Heart left ventricle (tissue), 16 donors: ENCODE results near the gene WDR18. TPM values are rescaled to one million over a fixed set of nuclear protein-coding genes. Genes with fewer than 3 reads are reported as not detected.

Experiments used
- ATAC-seq, 4 donors: fragments of 200-7000 bp; cut with Tn5 transposase; one replicate each; pipeline ENCODE4 v1.9.1; 2020 to 2022; ENCODE audit warnings: moderate library complexity in 4 of 4, mild to moderate bottlenecking in 3 of 4, moderate number of reproducible peaks in 1 of 4
- DNase-seq, 5 donors: peaks; one replicate each; pipeline ENCODE4 v3.0.0-alpha.2; 2020
- H3K27ac ChIP-seq, 12 donors: fragments of 200-600 bp; sonication (generic) in 4 of 12; one replicate each; pipeline versions ENCODE4 v1.5.0 to v1.8.0; 2016 to 2022; ENCODE audit warnings: mild to moderate bottlenecking in 2 of 12
- H3K27me3 ChIP-seq, 9 donors: fragments of 200-600 bp; sonication (generic) in 2 of 9; one replicate each; pipeline versions ENCODE4 v1.5.1 to v1.8.0; 2016 to 2022; ENCODE audit warnings: mild to moderate bottlenecking in 3 of 9
- H3K36me3 ChIP-seq, 9 donors: fragments of 200-600 bp; sonication (generic) in 2 of 9; one replicate each; pipeline versions ENCODE4 v1.5.0 to v1.8.0; 2018 to 2022; ENCODE audit warnings: mild to moderate bottlenecking in 2 of 9
- H3K4me1 ChIP-seq, 12 donors: fragments of 200-600 bp; sonication (generic) in 4 of 12; one replicate each; pipeline versions ENCODE4 v1.5.0 to v1.8.0; 2016 to 2022; ENCODE audit warnings: mild to moderate bottlenecking in 3 of 12
- H3K4me3 ChIP-seq, 12 donors: fragments of 200-600 bp; sonication (generic) in 4 of 12; one replicate each; pipeline versions ENCODE4 v1.5.0 to v1.8.0; 2017 to 2022; ENCODE audit warnings: mild to moderate bottlenecking in 9 of 12, moderate library complexity in 4 of 12
- H3K9me3 ChIP-seq, 12 donors: fragments of 200-600 bp; sonication (generic) in 4 of 12; one replicate each; pipeline versions ENCODE4 v1.5.0 to v1.8.0; 2016 to 2022; ENCODE audit warnings: mild to moderate bottlenecking in 1 of 12
- POLR2A ChIP-seq, 2 donors: fragments of 450-650 bp; IDR thresholded peaks; one replicate each; pipeline ENCODE4 v1.6.1; 2017; ENCODE audit warnings: antibody characterized with exemption in 2 of 2, mild to moderate bottlenecking in 2 of 2, moderate library complexity in 2 of 2
- WGBS, 4 donors: extraction: QIAGEN DNeasy Blood & Tissue Kit in 2 of 4; methylation state at CpG; one replicate each; pipeline versions ENCODE4 v1.1.5 to v1.1.7; 2013 to 2018; 5-methylcytosine and 5-hydroxymethylcytosine counted together
- intact Hi-C, 10 donors: fragments of 100-400 bp; cut with DNase I; formaldehyde crosslinking; loops; one replicate each; pipeline versions ENCODE4 v1.11.1 to v1.14.2; 2022
- polyA plus RNA-seq, 2 donors: library from polyadenylated mRNA; stranded (reverse); fragments of 200-250 nt; gene quantifications; one replicate each; pipeline ENCODE4 v1.2.3, GENCODE V29; 2013
- total RNA-seq, 9 donors: library from RNA; depleted of rRNA in 2 of 9; stranded (reverse); fragments of >200 nt in 2 of 9; fragmentation: NEBNext Ultra II Directional in 3 of 9; extraction: Animal tissue kit (Norgen Biotek cat#: 25700) in 3 of 9; gene quantifications; one replicate each; pipeline versions ENCODE4 v1.1.0 to v1.2.4, GENCODE V29; 2016 to 2023
- TF ChIP-seq, protein P1 (sequence below), 12 donors: fragments of 200-600 bp; sonication (generic) in 4 of 12; IDR thresholded peaks; one replicate each; pipeline versions ENCODE4 v1.5.0 to v1.8.0; 2018 to 2022; ENCODE audit warnings: antibody characterized with exemption in 12 of 12, mild to moderate bottlenecking in 5 of 12
- donor health status: ischemic (EF 13 %, LVEDD 7.1; RV severe dilation, severe dysfunction).
- donor health status: healthy with polysubstance abuse.
- donor health status: DM: no; HTN: yes; CAD: no.
- donor health status: DM: no; HTN: no; CAD: no.
- donor health status: ischemic (EF 25% LVEDD 6.9; RV normal size, moderate dysfunction).
- donor health status: ischemic (EF 25% LVEDD 5.7; RV mildly dilated, moderate dysfunction).
- donor health status: healthy.
- donor health status: DM: yes; HTN: yes; CAD: no.
- donor health status: ischemic (EF 35%, LVEDD 5.7; RV mildly dilated, moderate dysfunction).
- donor health status: nonischemic (EF 11% LVEDD 7.7; RV severe dilation, severe dysfunction).
- donor health status: DM: yes; HTN: yes; CAD: no.
- donor health status: PGD.
- donor health status: ischemic (EF 29% LVEDD 5.4; RV normal size, mild dysfunction).
- donor health status: nonischemic (EF 23%, LVEDD 6.1; RV moderate dilation, normal function).

WDR18 gene
- total and polyA plus RNA-seq, 11 donors, result 15.6 to 36.3 (median 19.4) TPM

DNA sequence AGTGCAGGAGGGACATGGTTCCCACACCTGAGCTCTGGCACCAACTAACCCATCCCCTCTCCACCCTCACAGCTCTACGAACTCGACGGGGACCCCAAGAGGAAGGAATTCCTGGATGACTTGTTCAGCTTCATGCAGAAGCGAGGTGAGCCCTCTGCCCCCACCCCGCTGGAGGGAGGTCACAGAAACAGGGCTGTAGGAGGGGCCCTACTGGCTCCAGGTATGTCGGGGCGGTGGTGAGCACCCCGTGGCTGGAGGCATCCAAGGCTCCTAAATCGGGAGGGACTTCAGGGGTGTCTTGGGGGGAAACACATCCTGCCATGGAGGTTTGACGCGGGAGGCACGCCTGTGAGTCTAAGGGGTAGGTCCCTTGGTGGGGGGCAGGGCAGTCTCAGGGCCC lies 24.1 kb upstream of the WDR18 start:
- intact Hi-C loops, result no loop called here
- Histone ChIP-seq H3K4me3 (no peak overlapping the region), H3K36me3 (peaks cover 0 to 23% (median 3%) of the 10 kb centered on the region in 9 donors), H3K9me3 (no peaks in the 10 kb centered on the region), H3K4me1 (peaks cover 0 to 3% (median 0%) of the 10 kb centered on the region in 12 donors), H3K27ac (no peak overlapping the region), H3K27me3 (no peaks in the 10 kb centered on the region)
- TF ChIP-seq POLR2A (IDR thresholded peaks at IDR 0.05), result no peak
- TF ChIP-seq, protein P1, sequence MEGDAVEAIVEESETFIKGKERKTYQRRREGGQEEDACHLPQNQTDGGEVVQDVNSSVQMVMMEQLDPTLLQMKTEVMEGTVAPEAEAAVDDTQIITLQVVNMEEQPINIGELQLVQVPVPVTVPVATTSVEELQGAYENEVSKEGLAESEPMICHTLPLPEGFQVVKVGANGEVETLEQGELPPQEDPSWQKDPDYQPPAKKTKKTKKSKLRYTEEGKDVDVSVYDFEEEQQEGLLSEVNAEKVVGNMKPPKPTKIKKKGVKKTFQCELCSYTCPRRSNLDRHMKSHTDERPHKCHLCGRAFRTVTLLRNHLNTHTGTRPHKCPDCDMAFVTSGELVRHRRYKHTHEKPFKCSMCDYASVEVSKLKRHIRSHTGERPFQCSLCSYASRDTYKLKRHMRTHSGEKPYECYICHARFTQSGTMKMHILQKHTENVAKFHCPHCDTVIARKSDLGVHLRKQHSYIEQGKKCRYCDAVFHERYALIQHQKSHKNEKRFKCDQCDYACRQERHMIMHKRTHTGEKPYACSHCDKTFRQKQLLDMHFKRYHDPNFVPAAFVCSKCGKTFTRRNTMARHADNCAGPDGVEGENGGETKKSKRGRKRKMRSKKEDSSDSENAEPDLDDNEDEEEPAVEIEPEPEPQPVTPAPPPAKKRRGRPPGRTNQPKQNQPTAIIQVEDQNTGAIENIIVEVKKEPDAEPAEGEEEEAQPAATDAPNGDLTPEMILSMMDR (IDR thresholded peaks at IDR 0.05), result no peak
- DNase-seq (no peak), ATAC-seq (no peak)
- WGBS, 4 donors, result 67 to 72% (median 71%) methylated on average over 12 of the region's 12 CpGs; no CpG with 5 or more reads in 1 of the 4 donors

DNA sequence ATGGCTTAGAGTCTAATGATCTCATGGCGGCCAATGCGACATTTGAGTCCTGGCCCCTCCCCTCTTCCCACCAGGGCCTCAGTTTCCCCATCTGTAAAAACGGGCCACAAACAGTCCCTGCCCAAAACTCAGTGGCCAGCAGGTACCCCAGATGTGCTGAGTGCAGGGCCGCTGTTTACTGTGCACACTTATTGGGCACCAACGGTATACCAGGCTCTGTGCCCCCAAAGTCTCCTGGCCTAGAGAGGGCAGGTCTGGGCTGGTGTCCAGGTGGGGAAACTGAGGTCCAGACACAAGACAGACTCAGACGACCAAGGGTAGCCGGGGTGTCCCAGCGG lies 23.6 kb upstream of the WDR18 start:
- H3K27me3 ChIP-seq, result no peaks in the 10 kb centered on the region
- DNase-seq (no peak), ATAC-seq (no peak)
- H3K27ac ChIP-seq, result no peak overlapping the region
- WGBS, 4 donors, result 70 to 88% (median 83%) methylated on average over 5 to 8 of the region's 8 CpGs
- H3K36me3 ChIP-seq, result peaks cover 0 to 29% (median 8%) of the 10 kb centered on the region in 9 donors
- H3K4me1 ChIP-seq, result peaks cover 0 to 3% (median 0%) of the 10 kb centered on the region in 12 donors
- intact Hi-C loops, result no loop called here
- TF ChIP-seq, protein P1 (IDR thresholded peaks at IDR 0.05), result no peak
- no peak for TF ChIP-seq POLR2A (IDR thresholded peaks at IDR 0.05)
- no peak overlapping the region for H3K4me3 ChIP-seq
- no peaks in the 10 kb centered on the region for H3K9me3 ChIP-seq

DNA sequence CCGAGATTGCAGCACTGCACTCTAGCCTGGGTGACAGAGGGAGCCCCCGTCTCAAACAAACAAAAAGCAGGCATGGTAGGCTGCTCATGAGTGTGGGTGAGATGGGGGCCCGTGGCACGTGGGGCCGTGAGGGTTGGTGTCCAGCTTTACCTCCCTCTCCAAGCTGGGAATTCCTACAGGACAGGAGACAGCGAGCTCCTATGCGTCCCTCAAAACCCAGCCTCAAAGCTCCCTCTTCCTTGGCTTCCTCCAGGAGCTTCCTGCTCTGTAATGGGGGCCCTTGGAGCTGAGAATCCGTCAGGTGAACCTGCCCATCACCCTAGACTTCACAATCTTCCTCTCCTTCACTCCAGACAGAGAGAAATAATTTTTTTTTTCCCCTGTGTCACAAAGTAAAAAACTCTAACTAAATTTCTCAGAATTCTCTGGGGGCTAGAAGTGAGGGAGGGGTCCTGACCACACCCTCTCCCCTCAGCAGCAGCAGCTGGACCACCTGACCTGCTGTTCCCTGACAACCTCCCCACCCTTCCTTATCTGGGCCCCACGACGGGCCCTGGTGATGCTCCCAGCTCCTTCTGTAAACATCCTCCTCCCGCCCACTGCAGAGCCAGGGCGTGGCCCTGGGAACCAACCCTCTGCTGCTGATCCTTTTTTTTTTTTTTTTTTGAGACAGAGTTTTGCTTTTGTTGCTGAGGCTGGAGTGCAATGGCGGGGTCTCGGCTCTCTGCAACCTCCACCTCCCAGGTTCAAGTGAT lies 22.1 kb upstream of the WDR18 start:
- peaks cover 0 to 39% (median 11%) of the 10 kb centered on the region in 9 donors for H3K36me3 ChIP-seq
- no peak for DNase-seq
- no peaks in the 10 kb centered on the region for H3K9me3 ChIP-seq
- H3K4me3 ChIP-seq, result no peak overlapping the region
- 81 to 86% (median 82%) methylated on average over 14 of the region's 14 CpGs for WGBS, 4 donors
- TF ChIP-seq, protein P1 (IDR thresholded peaks at IDR 0.05), result no peak
- no peak for TF ChIP-seq POLR2A (IDR thresholded peaks at IDR 0.05)
- intact Hi-C loops, result no loop called here
- H3K27ac ChIP-seq, result no peak overlapping the region
- peaks cover 0 to 3% (median 0%) of the 10 kb centered on the region in 12 donors for H3K4me1 ChIP-seq
- H3K27me3 ChIP-seq, result no peaks in the 10 kb centered on the region
- ATAC-seq, result no peak

DNA sequence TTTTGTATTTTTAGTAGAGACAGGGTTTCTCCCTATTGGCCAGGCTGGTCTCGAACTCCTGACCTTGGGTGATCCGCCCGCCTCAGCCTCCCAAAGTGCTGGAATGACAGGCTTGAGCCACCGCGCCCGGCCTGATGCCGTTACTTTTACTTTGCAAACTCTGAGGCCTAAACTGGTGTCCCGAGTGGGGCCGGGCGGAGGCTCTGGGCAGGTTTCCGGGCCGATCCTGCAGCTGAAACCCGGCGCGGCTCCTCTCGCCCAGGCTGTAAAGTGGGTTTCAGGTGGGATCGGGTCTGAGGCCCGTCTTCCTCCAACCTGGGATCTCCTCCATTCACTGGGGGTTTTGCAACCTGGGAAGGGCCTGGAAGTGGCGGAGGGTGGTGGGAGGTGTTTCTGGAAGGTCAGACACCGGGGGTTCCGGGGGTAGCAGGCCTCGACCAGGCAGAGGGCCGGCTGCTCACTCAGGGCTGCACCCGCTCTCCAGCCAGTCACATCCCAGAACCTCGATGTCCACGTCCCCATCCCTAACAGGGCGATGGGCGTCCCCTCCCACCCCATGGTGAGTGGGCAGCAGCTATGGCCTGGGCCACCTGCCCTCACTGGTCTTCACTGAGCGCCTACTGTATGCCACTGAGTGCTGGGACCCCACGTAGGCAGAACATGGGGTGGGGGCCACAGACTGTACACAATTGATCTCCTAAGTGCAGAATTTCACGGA lies 21.3 kb upstream of the WDR18 start:
- WGBS, 4 donors, result 90 to 91% (median 91%) methylated on average over 26 to 31 of the region's 31 CpGs
- TF ChIP-seq, protein P1 (IDR thresholded peaks at IDR 0.05), result no peak
- no peak for TF ChIP-seq POLR2A (IDR thresholded peaks at IDR 0.05)
- no peak overlapping the region for H3K4me3 ChIP-seq
- peaks cover 0 to 46% (median 15%) of the 10 kb centered on the region in 9 donors for H3K36me3 ChIP-seq
- intact Hi-C loops, result no loop called here
- H3K4me1 ChIP-seq, result peaks cover 0 to 3% (median 0%) of the 10 kb centered on the region in 12 donors
- ATAC-seq (no peak), DNase-seq (no peak)
- H3K27ac ChIP-seq, result no peak overlapping the region
- H3K27me3 ChIP-seq, result no peaks in the 10 kb centered on the region
- no peaks in the 10 kb centered on the region for H3K9me3 ChIP-seq
